ENCODE data around the gene SLC22A5.

SLC22A5 gene

DNA sequence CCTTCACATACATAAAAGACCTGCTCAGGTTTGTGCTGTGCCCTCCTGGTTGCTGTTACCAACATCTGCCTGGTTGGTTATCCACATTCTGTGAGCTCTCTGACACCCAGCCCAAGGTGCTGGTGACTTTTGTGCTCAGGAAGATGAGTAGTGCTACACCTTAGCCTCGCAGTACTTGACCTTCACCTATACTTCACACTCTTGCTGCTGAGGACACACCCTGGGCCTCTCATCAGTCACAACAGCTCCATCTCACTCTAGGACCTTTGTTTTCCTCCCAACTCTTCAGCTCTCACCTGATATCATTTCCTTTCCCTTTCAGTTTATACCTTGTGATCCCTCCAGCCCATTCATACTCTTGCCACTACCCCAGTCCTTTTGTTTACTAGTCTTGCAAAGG is 10.7 kb upstream of the SLC22A5 start:
- Histone ChIP-seq H3K9me3 (ENCODE audit: insufficient read depth, low read depth, low read length) (no peaks in the 10 kb centered on the region), H4K20me1 (ENCODE audit: insufficient read depth, low read length, poor library complexity, severe bottlenecking) (no peaks in the 10 kb centered on the region), H3K4me1 (ENCODE audit: insufficient read depth, low read length, poor library complexity, severe bottlenecking) (no peaks in the 10 kb centered on the region), H3K36me3 (ENCODE audit: insufficient read depth, low read length) (no peaks in the 10 kb centered on the region), H3K79me2 (ENCODE audit: insufficient read depth, low read length) (no peaks in the 10 kb centered on the region), H3K4me3 (ENCODE audit: low read length, poor library complexity, severe bottlenecking) (no peak overlapping the region), H3K4me2 (ENCODE audit: low read depth, low read length, poor library complexity, severe bottlenecking) (no peak overlapping the region), H3K27me3 (ENCODE audit: insufficient read depth, low read length, poor library complexity, severe bottlenecking) (no peaks in the 10 kb centered on the region), H3K9me2 (replicated peaks; ENCODE audit: low read depth, low read length) (no peaks in the 10 kb centered on the region), H2AFZ (ENCODE audit: low read length) (no peak overlapping the region), H3F3A (ENCODE audit: low read depth) (no peaks in the 10 kb centered on the region), H3K9ac (ENCODE audit: low read depth, low read length, poor library complexity, severe bottlenecking) (no peak overlapping the region)
- TF ChIP-seq, protein P1, sequence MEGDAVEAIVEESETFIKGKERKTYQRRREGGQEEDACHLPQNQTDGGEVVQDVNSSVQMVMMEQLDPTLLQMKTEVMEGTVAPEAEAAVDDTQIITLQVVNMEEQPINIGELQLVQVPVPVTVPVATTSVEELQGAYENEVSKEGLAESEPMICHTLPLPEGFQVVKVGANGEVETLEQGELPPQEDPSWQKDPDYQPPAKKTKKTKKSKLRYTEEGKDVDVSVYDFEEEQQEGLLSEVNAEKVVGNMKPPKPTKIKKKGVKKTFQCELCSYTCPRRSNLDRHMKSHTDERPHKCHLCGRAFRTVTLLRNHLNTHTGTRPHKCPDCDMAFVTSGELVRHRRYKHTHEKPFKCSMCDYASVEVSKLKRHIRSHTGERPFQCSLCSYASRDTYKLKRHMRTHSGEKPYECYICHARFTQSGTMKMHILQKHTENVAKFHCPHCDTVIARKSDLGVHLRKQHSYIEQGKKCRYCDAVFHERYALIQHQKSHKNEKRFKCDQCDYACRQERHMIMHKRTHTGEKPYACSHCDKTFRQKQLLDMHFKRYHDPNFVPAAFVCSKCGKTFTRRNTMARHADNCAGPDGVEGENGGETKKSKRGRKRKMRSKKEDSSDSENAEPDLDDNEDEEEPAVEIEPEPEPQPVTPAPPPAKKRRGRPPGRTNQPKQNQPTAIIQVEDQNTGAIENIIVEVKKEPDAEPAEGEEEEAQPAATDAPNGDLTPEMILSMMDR (conservative IDR thresholded peaks at IDR 0.05; ENCODE audit: low read length) = no peak
- TF ChIP-seq EZH2phosphoT487 (IDR thresholded peaks at IDR 0.05; ENCODE audit: borderline replicate concordance) = no peak

DNA sequence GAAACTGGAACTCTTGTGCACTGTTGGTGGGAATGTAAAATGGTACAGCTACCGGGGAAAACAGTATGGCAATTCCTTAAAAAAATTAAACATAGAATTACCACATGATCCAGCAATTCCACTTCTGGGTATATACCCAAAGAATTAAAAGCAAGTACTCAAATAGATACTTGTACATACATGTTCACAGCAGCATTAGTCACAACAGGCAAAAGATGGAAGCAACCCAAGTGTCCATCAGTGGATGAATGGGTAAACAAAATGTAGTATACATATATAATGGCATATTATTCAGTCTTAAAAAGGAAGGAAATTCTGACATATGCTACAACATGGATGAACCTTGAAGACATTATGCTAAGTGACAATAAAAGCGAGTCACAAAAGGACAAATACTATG is 7.4 kb upstream of the SLC22A5 start:
- Histone ChIP-seq H3K4me1 (ENCODE audit: insufficient read depth, low read length, poor library complexity, severe bottlenecking) (no peaks in the 10 kb centered on the region), H3K79me2 (ENCODE audit: insufficient read depth, low read length) (no peaks in the 10 kb centered on the region), H3K27me3 (ENCODE audit: insufficient read depth, low read length, poor library complexity, severe bottlenecking) (no peaks in the 10 kb centered on the region), H3K9ac (ENCODE audit: low read depth, low read length, poor library complexity, severe bottlenecking) (no peak overlapping the region), H3K4me3 (ENCODE audit: low read length, poor library complexity, severe bottlenecking) (no peak overlapping the region), H3K9me3 (ENCODE audit: insufficient read depth, low read depth, low read length) (no peaks in the 10 kb centered on the region), H3F3A (ENCODE audit: low read depth) (no peaks in the 10 kb centered on the region), H4K20me1 (ENCODE audit: insufficient read depth, low read length, poor library complexity, severe bottlenecking) (no peaks in the 10 kb centered on the region), H3K4me2 (ENCODE audit: low read depth, low read length, poor library complexity, severe bottlenecking) (no peak overlapping the region), H3K9me2 (replicated peaks; ENCODE audit: low read depth, low read length) (no peaks in the 10 kb centered on the region), H3K36me3 (ENCODE audit: insufficient read depth, low read length) (no peaks in the 10 kb centered on the region), H2AFZ (ENCODE audit: low read length) (no peak overlapping the region)
- no peak for TF ChIP-seq EZH2phosphoT487 (IDR thresholded peaks at IDR 0.05; ENCODE audit: borderline replicate concordance)
- TF ChIP-seq, protein P1 (conservative IDR thresholded peaks at IDR 0.05; ENCODE audit: low read length) = no peak

DNA sequence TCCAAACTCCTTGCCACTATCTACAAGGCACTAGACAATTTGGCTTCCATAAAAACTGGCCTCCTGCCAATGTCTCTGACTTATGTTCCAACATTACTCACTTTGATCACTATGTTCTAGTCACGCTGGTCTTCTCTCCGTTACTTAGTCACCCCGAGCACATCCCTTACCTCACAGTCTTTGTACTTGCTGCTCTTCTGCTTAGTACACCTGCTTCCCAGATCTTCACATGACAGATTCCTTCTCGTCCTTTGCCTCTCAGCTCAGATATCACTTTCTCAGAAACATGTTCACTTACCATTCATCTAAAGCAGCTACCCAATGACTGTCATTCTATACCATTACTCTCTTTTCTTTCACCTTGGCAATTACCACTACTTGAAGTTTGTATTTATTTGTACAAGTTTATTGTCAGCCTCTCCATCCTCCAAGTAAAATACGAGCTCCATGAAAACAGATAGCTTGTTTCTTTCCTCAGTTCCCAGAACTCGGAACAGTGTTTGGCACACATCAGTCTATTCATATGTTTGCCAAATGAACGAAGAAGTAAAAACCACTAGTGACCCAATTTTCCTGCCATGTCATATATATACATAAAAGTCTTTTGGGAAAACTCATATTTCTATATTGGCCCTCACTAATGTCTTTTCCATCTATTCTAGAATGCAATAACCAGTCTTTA is 5.9 kb upstream of the SLC22A5 start:
- TF ChIP-seq, protein P1 (conservative IDR thresholded peaks at IDR 0.05; ENCODE audit: low read length) = no peak
- TF ChIP-seq EZH2phosphoT487 (IDR thresholded peaks at IDR 0.05; ENCODE audit: borderline replicate concordance) = no peak
- H2AFZ ChIP-seq (ENCODE audit: low read length) = no peak overlapping the region
- H3K27me3 ChIP-seq (ENCODE audit: insufficient read depth, low read length, poor library complexity, severe bottlenecking) = no peaks in the 10 kb centered on the region
- H3F3A ChIP-seq (ENCODE audit: low read depth) = no peaks in the 10 kb centered on the region
- no peak overlapping the region for H3K4me3 ChIP-seq (ENCODE audit: low read length, poor library complexity, severe bottlenecking)
- H3K4me1 ChIP-seq (ENCODE audit: insufficient read depth, low read length, poor library complexity, severe bottlenecking) = no peaks in the 10 kb centered on the region
- no peaks in the 10 kb centered on the region for H3K36me3 ChIP-seq (ENCODE audit: insufficient read depth, low read length)
- no peak overlapping the region for H3K4me2 ChIP-seq (ENCODE audit: low read depth, low read length, poor library complexity, severe bottlenecking)
- H3K9me3 ChIP-seq (ENCODE audit: insufficient read depth, low read depth, low read length) = no peaks in the 10 kb centered on the region
- no peaks in the 10 kb centered on the region for H3K79me2 ChIP-seq (ENCODE audit: insufficient read depth, low read length)
- H3K9me2 ChIP-seq (replicated peaks; ENCODE audit: low read depth, low read length) = no peaks in the 10 kb centered on the region
- no peak overlapping the region for H3K9ac ChIP-seq (ENCODE audit: low read depth, low read length, poor library complexity, severe bottlenecking)
- H4K20me1 ChIP-seq (ENCODE audit: insufficient read depth, low read length, poor library complexity, severe bottlenecking) = no peaks in the 10 kb centered on the region
